HFFc6 (cell line): ENCODE data around the gene ZNF207. TPM values are rescaled to one million over a fixed set of nuclear protein-coding genes. Genes with fewer than 3 reads are reported as not detected.

Experiments used
- DNase-seq: peaks from one replicate; pipeline ENCODE4 v3.0.0-alpha.2; 2018
- H3K27ac Mint-ChIP-seq: 2 replicates; pipeline ENCODE4 v1.8.0; 2020; ENCODE audit warnings: mild to moderate bottlenecking, mixed read lengths
- H3K27me3 Mint-ChIP-seq: 2 replicates; pipeline ENCODE4 v1.8.0; 2021; ENCODE audit warnings: mild to moderate bottlenecking, moderate library complexity, mixed read lengths; ENCODE audit not compliant: insufficient read depth
- H3K36me3 Mint-ChIP-seq: 2 replicates; pipeline ENCODE4 v1.8.0; 2021; ENCODE audit warnings: low read depth, mixed read lengths
- H3K4me1 Mint-ChIP-seq: 2 replicates; pipeline ENCODE4 v1.8.0; 2020; ENCODE audit warnings: low read depth, mixed read lengths
- H3K4me3 Mint-ChIP-seq: 2 replicates; pipeline ENCODE4 v1.8.0; 2020; ENCODE audit warnings: mild to moderate bottlenecking, moderate library complexity, mixed read lengths
- H3K9me3 Mint-ChIP-seq: 2 replicates; pipeline ENCODE4 v1.8.0; 2020; ENCODE audit warnings: mild to moderate bottlenecking, mixed read lengths
- CTCF ChIP-seq: fragments of 200-600 bp; sonication (generic); IDR thresholded peaks from 2 replicates; pipeline ENCODE4 v1.5.0; 2021; ENCODE audit warnings: antibody characterized with exemption, mild to moderate bottlenecking
- total RNA-seq, 6 experiments: library from RNA; stranded (reverse); fragmentation: NEBNext Ultra II Directional; extraction: Animal tissue kit (Norgen Biotek cat#: 25700); gene quantifications; 2 replicates in 1 of 6; 3 replicates in 5 of 6; pipeline ENCODE4 v1.2.3, GENCODE V29; 2021

Gene ZNF207
- total RNA-seq, 6 experiments from 2014 or later = 128 to 173 (median 153) TPM

GRCh38 chr17:32335687-32336086 is 14.3 kb upstream of the ZNF207 start:
- Mint-ChIP-seq H3K36me3 (peaks cover 13% of the 10 kb centered on the region), H3K4me1 (peaks cover 38% of the 10 kb centered on the region), H3K27me3 (no peaks in the 10 kb centered on the region), H3K9me3 (no peaks in the 10 kb centered on the region), H3K27ac (peak overlapping the region; percentile 60), H3K4me3 (peak overlapping the region; percentile 23)
- DNase-seq = peak; percentile 77
- no peak for TF ChIP-seq CTCF

GRCh38 chr17:32341141-32341856 is 8.7 kb upstream of the ZNF207 start:
- peak; percentile 49 for TF ChIP-seq CTCF
- Mint-ChIP-seq H3K4me1 (peaks cover 26% of the 10 kb centered on the region), H3K27me3 (no peaks in the 10 kb centered on the region), H3K9me3 (no peaks in the 10 kb centered on the region), H3K36me3 (no peaks in the 10 kb centered on the region; the same call in 1 of the 2 replicates), H3K27ac (peak overlapping the region; percentile 89), H3K4me3 (peak overlapping the region; percentile 94)
- DNase-seq = peak; percentile 25

GRCh38 chr17:32341857-32342602 is 7.9 kb upstream of the ZNF207 start, which contains the start of gene C17orf75:
Gene C17orf75, minus strand, starts transcription at chr17:32342173. Its CDS starts 34 bp downstream, at chr17:32342139.
- no peak for TF ChIP-seq CTCF

GRCh38 chr17:32342603-32343325 is 7.2 kb upstream of the ZNF207 start:
- DNase-seq = no peak
- Mint-ChIP-seq H3K36me3 (no peaks in the 10 kb centered on the region; the same call in 1 of the 2 replicates), H3K27ac (no peak overlapping the region), H3K4me3 (peak overlapping the region; percentile 94), H3K9me3 (no peaks in the 10 kb centered on the region), H3K27me3 (no peaks in the 10 kb centered on the region), H3K4me1 (peaks cover 24% of the 10 kb centered on the region)
- no peak for TF ChIP-seq CTCF

More at GRCh38 chr17:32341857-32342602, 7.9 kb upstream of the ZNF207 start, which contains the start of gene C17orf75:
- Mint-ChIP-seq H3K27me3 (no peaks in the 10 kb centered on the region), H3K4me3 (peak within 1 kb of the TSS; percentile 94), H3K9me3 (no peaks in the 10 kb centered on the region), H3K36me3 (no peaks in the 10 kb centered on the region; the same call in 1 of the 2 replicates), H3K4me1 (peaks cover 24% of the 10 kb centered on the region), H3K27ac (peak within 1 kb of the TSS; percentile 89)
- DNase-seq = peak; percentile 59

- Mint-ChIP-seq H3K27ac (no peak overlapping the region), H3K27me3 (no peaks in the 10 kb centered on the region), H3K36me3 (peaks cover 15% of the 10 kb centered on the region), H3K9me3 (peaks cover 8% of the 10 kb centered on the region), H3K4me1 (peaks cover 25% of the 10 kb centered on the region), H3K4me3 (no peak overlapping the region)
- TF ChIP-seq CTCF = no peak
- DNase-seq = no peak
Observed at GRCh38 chr17:32345951-32346600, 3.9 kb upstream of the ZNF207 start.
